T47D (cell line): ENCODE measurements around the gene YWHAQ.
A peak's percentile ranks its signal among the peaks of the same experiment; 100 is the strongest.
"Not testable (repeated sequence)": the region's sequence is repeated elsewhere in the genome, so short reads cannot be mapped to it uniquely, and the experiment has no call there.

Experiments used
- DNase-seq, 2 experiments: peaks; one replicate each; pipeline versions ENCODE4 v3.0.0 to v3.0.0-alpha.2; 2011 to 2012; ENCODE audit warnings: low read depth in 1 of 2, low spot score in 1 of 2
- JUND ChIP-seq: IDR thresholded peaks from 2 replicates; pipeline ENCODE4 v1.6.1; 2012; ENCODE audit warnings: low read depth
- in situ Hi-C: cut with HindIII; loops from 2 replicates; pipeline ENCODE4 v1.10.0; 2016; ENCODE audit warnings: low sequenced_read_pairs, low pct_unique_long_range_greater_than_20kb

The YWHAQ gene

GRCh38 chr2:9614562-9614961, 16.2 kb downstream of the YWHAQ start:
- no peak for DNase-seq
- no peak for TF ChIP-seq JUND
- in situ Hi-C loops = no loop called here

DNA sequence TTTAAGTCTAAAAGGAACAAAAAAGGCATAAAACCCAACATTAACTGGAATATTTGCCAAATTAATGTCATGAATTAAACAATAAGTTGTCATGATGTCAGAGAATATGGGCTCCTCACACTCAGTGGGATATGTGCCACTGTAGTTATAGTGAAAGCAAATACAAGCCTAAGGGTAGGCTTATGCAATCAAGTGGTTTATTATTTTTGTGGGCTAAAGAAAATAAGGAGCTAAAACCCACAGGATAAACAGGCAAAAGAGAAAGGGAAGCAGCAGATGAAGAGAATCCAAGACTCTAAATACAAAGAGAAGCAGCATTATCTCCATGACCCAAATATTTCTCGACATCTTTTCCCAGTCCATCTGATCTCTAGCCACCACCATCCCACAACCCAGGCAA, 17.5 kb downstream of the YWHAQ start:
- in situ Hi-C loops = no loop called here
- DNase-seq = no peak
- no peak for TF ChIP-seq JUND

DNA sequence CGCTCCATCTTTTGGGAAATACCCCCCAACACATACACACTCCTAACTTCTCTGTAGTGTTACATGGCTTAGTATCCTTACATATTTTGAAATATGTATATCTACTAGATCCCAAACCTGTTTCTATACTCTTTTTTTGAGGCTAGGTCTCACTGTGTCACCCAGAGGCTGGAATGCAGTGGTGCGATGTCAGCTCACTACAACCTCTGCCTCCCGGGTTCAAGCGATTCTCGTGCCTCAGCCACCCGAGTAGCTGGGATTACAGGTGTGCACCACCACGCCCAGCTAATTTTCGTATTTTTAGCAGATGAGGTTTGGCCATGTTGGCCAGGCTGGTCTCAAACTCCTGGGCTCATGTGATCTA, 19.3 kb downstream of the YWHAQ start:
- in situ Hi-C loops, DNase-seq: not testable (repeated sequence)

DNA sequence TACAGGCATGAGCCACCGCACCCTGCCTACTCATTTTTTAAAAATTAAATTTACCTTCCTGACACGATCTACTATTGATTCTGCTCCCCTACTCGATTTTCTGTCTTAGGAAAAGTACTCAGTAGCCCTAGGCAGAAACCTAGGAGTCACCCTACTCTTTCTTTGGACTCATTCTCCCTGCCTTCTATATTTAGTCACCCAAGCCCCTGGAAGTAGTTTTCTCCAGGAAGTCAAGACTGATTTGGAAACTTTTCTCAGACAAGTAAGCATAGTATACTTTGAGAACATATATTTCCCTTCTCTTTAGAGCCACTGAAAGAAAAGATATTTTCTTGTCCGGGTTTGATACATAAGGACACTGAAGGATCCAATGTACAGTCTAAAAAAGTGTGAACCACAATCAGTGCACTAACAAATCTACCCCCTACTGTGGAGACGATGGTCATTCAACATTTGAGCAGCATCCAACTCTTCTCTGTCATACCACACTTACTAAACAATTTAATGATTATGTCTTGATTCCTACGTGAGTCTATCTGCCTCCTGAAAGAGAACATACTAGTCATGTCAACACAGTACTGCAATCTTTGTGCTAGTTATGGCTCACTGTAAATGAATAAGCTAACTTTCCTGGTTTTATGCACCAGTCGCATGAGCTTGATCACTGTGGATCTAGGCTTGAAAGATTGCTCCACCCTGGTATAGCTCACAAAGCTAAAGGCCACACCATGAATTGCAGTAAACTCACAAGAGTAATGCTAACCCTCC, 19.8 kb downstream of the YWHAQ start:
- no peak for DNase-seq
- in situ Hi-C loops = no loop called here
- TF ChIP-seq JUND = no peak

DNA sequence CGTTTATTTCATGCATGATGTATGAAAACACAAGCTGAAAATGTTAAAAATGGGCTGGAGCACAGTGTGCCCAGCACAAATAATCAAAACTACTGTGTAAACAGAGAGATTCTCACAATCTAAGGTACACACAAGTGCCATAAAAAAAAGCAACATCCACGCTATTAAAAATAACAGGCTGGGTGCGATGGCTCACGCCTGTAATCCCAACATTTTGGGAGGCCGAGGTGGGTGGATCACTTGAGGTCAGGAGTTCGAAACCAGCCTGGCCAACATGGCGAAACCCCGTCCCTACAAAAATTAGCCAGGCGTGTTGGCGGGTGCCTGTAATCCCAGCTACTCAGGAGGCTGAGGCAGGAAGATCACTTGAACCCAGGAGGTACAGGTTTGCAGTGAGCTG, 22.3 kb downstream of the YWHAQ start:
- in situ Hi-C loops, DNase-seq: not testable (repeated sequence)

DNA sequence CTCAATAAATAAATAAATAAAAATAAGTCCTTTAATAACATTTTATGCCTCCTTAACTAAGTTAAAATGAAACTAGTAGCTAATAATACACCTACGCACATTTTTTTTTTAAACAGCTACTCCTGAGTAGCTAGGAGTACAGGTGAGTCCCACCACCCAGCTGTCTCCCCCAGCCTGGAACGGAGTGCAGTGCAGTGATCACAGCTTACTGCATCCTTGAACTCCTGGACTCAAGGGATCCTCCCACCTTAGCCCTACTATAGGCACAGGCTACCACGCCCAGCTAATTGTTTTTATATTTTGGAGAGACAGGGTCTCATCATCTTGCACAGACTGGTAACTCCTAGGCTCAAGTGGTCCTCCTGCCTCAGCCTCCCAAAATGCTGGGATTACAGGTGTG, 28.4 kb downstream of the YWHAQ start:
- in situ Hi-C loops = no loop called here
- no peak for TF ChIP-seq JUND
- no peak for DNase-seq

DNA sequence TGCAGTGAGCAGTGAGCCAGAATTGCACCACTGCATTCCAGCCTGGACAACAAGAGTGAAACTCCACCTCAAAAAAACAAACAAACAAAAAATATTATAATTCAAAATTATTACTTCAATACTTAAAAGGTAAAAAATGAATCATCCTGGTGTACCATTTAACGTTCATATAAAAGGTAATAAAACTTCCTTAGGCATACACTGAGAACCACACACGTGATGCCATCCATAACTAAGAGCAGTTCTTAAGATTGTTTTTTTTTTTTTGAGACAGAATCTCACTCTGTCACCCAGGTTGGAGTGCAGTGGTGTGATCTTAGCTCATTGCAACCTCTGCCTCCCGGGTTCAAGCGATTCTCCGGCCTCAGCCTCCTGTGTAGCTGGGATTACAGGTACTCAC, 29.4 kb downstream of the YWHAQ start:
- in situ Hi-C loops = no loop called here
- no peak for DNase-seq
- TF ChIP-seq JUND = no peak

DNA sequence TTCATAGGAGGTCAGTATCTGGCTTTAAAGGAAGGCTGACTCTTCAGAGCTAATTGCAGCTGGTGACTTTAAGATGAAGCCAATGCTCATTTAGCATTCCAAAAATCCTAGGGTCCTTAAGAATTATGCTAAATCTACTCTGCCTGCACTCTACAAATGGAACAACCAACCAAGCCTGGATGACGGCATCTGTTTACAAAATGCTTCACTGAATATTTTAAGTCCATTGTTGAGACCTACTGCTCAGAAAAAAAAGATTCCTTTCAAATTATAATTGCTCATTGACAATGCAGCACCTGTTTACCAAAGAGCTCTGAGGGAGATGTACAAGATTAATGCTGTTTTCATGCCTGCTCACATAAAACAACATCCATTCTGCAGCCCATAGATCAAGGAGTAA, 31.4 kb downstream of the YWHAQ start:
- DNase-seq = no peak
- no peak for TF ChIP-seq JUND
- in situ Hi-C loops = no loop called here

- DNase-seq = peak in 1 of 2 experiments; percentile 4
- in situ Hi-C loops = no loop called here
- TF ChIP-seq JUND = no peak
These were observed 34.0 kb downstream of the YWHAQ start for GRCh38 chr2:9596621-9597311.

DNA sequence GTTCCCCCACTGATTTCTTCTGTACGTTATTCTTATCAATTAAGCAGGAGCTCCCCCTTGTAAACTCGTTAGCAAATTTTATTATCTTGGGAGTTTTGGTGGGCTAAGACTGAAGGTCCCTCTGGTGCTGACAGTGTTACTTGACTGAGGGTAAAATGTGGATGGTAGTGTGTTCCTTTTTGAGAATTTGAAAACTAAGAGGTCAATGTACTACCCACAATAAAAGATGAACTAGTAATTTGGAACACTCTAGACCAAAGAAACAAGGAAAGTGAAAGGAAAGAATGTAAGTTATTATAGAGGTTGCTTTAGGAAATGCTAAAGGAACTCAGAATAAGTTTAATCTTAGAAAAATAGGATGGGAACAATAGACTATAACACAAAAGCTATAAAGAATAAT, 35.1 kb downstream of the YWHAQ start:
- in situ Hi-C loops = no loop called here
- TF ChIP-seq JUND = no peak
- DNase-seq = no peak

DNA sequence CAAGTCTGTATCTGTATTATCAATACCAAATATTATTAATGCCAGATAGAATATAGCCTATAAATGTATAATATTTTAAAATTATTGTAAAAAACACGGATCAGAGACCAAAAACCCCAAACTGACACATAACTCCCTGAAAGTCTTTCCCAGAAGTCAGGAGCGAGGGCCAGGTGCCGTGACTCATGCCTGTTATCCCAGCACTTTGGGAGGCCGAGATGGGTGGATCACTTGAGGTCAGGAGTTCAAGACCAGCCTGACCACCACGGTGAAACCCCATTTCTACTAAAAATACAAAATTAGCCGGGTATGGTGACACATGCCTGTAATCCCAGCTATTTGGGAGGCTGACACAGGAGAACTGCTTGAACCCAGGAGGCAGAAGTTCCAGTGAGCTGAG, 35.5 kb downstream of the YWHAQ start:
- in situ Hi-C loops, DNase-seq: not testable (repeated sequence)

DNA sequence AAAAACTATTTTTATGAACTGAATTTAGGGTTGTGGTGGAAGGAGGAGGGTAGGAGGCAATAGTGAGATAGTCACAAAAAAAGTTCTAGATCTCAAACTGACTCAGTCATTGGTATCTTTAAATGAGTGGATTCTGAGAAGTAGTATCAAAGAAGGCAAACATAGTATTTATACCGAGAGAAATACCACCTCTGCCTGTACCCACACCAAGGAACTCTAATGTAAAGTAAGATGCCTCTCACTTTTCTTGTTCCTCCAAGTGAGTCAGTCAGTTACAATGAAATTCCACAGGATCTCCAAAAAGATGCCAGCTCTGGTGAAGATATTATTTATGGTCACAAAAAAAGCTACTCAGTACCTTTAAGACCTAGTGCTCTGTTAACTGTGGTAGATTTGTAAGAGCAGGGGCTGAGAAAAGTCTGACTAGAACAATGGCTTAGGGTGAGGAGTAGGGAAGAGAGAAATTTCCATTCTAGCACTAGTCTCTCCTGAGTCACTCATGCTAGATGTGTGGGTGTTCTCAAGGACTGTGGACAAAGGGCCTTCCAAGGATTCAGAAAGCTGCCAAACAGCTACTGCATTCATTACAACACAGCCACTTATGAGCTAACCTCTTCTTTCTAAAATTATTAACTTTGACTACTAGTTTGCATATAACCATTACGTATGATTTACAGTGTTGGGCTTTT, 36.3 kb downstream of the YWHAQ start:
- no peak for TF ChIP-seq JUND
- in situ Hi-C loops = no loop called here
- peak in 1 of 2 experiments; percentile 7 for DNase-seq

DNA sequence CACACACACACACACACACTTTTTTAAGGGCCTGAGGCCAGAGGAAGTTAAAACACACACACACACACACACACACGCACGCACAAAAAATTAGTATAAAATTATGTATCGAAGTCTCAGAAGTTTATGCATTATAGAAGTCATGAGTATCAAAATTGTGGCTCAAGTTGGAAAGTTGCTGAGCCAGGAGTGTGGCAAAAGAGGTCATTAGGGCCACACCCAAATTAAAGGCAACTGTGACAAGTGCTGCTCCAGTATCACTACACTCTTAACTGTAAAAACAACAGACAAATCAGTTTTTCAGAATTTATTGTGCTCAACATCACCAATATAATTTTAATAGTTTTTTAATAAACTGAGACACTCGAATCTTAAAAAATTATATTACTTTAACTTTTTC, 36.9 kb downstream of the YWHAQ start:
- no peak for DNase-seq
- no peak for TF ChIP-seq JUND
- in situ Hi-C loops = no loop called here
